Measurements from ENCODE around the gene MYLK. TPM values are rescaled to one million over a fixed set of nuclear protein-coding genes. Genes with fewer than 3 reads are reported as not detected.

Gene MYLK
- total RNA-seq, 2 experiments from 2014 or later: not detected

- no peaks in the 10 kb centered on the region for H3K36me3 Mint-ChIP-seq (ENCODE audit: low read depth)
- no peaks in the 10 kb centered on the region for H3K9me3 Mint-ChIP-seq
- intact Hi-C loops (cut with micrococcal nuclease): no loop called here
- H3K27me3 Mint-ChIP-seq (ENCODE audit: low read depth): peaks cover 6% of the 10 kb centered on the region
- CTCF ChIA-PET: interaction anchor here (0.6 to 1.2 kb wide), 3 partner anchors 28 to 826 kb away, joined by 3 to 4 read pairs (median 3); no protein-coding TSS in a partner anchor
- DNase-seq: no peak
- H3K4me1 Mint-ChIP-seq (ENCODE audit: low read depth): no peaks in the 10 kb centered on the region
- no peak overlapping the region for H3K27ac Mint-ChIP-seq
- no peak overlapping the region for H3K4me3 Mint-ChIP-seq
Observed at GRCh38 chr3:123872621-123873020, 11.5 kb downstream of the MYLK start.

GRCh38 chr3:123871946-123872345 is 12.2 kb downstream of the MYLK start:
- intact Hi-C loops (cut with micrococcal nuclease): no loop called here
- no peak for DNase-seq
- CTCF ChIA-PET: interaction anchor here (0.7 to 1.2 kb wide), 2 partner anchors 29 to 32 kb away, joined by 3 to 4 read pairs; no protein-coding TSS in a partner anchor
- Mint-ChIP-seq H3K4me3 (no peak overlapping the region), H3K4me1 (ENCODE audit: low read depth) (no peaks in the 10 kb centered on the region), H3K36me3 (ENCODE audit: low read depth) (no peaks in the 10 kb centered on the region), H3K9me3 (no peaks in the 10 kb centered on the region), H3K27ac (no peak overlapping the region), H3K27me3 (ENCODE audit: low read depth) (peaks cover 6% of the 10 kb centered on the region)

GRCh38 chr3:123870033-123870432 is 14.1 kb downstream of the MYLK start:
- no peak overlapping the region for H3K27ac Mint-ChIP-seq
- no peak overlapping the region for H3K4me3 Mint-ChIP-seq
- CTCF ChIA-PET: no interaction called here
- H3K27me3 Mint-ChIP-seq (ENCODE audit: low read depth): peaks cover 6% of the 10 kb centered on the region
- H3K9me3 Mint-ChIP-seq: no peaks in the 10 kb centered on the region
- no peaks in the 10 kb centered on the region for H3K4me1 Mint-ChIP-seq (ENCODE audit: low read depth)
- no peaks in the 10 kb centered on the region for H3K36me3 Mint-ChIP-seq (ENCODE audit: low read depth)
- DNase-seq: no peak
- intact Hi-C loops (cut with micrococcal nuclease): no loop called here

GRCh38 chr3:123869165-123869564 is 15.0 kb downstream of the MYLK start:
- no peak for DNase-seq

GRCh38 chr3:123864706-123865105 is 19.4 kb downstream of the MYLK start:
- no peak for DNase-seq
- H3K4me1 Mint-ChIP-seq (ENCODE audit: low read depth): no peaks in the 10 kb centered on the region
- intact Hi-C loops (cut with micrococcal nuclease): no loop called here
- no peak overlapping the region for H3K4me3 Mint-ChIP-seq
- no peaks in the 10 kb centered on the region for H3K36me3 Mint-ChIP-seq (ENCODE audit: low read depth)
- no peak overlapping the region for H3K27ac Mint-ChIP-seq
- peaks cover 4% of the 10 kb centered on the region for H3K27me3 Mint-ChIP-seq (ENCODE audit: low read depth)
- CTCF ChIA-PET: interaction anchor here (0.6 kb wide), 1 partner anchor 215 kb away, joined by 4 read pairs; no protein-coding TSS in a partner anchor
- H3K9me3 Mint-ChIP-seq: no peaks in the 10 kb centered on the region

More at GRCh38 chr3:123869165-123869564, 15.0 kb downstream of the MYLK start:
- no peaks in the 10 kb centered on the region for H3K9me3 Mint-ChIP-seq
- H3K4me1 Mint-ChIP-seq (ENCODE audit: low read depth): no peaks in the 10 kb centered on the region
- peaks cover 5% of the 10 kb centered on the region for H3K27me3 Mint-ChIP-seq (ENCODE audit: low read depth)
- no peak overlapping the region for H3K27ac Mint-ChIP-seq
- no peak overlapping the region for H3K4me3 Mint-ChIP-seq
- CTCF ChIA-PET: no interaction called here
- intact Hi-C loops (cut with micrococcal nuclease): no loop called here
- no peaks in the 10 kb centered on the region for H3K36me3 Mint-ChIP-seq (ENCODE audit: low read depth)

- Mint-ChIP-seq H3K27me3 (ENCODE audit: low read depth) (peaks cover 7% of the 10 kb centered on the region), H3K4me1 (ENCODE audit: low read depth) (no peaks in the 10 kb centered on the region), H3K4me3 (no peak overlapping the region), H3K27ac (no peak overlapping the region), H3K9me3 (no peaks in the 10 kb centered on the region), H3K36me3 (ENCODE audit: low read depth) (no peaks in the 10 kb centered on the region)
- DNase-seq: no peak
- intact Hi-C loops (cut with micrococcal nuclease): no loop called here
- CTCF ChIA-PET: interaction anchor here (1.4 kb wide), 1 partner anchor 210 kb away, joined by 4 read pairs; no protein-coding TSS in a partner anchor
Observed at GRCh38 chr3:123862152-123862551, 22.0 kb downstream of the MYLK start.

GRCh38 chr3:123861081-123861836 is 22.9 kb downstream of the MYLK start:
- intact Hi-C loops (cut with micrococcal nuclease): no loop called here
- DNase-seq: no peak
- H3K4me3 Mint-ChIP-seq: no peak overlapping the region
- CTCF ChIA-PET: interaction anchor here (1.4 kb wide), 1 partner anchor 209 kb away, joined by 4 read pairs; no protein-coding TSS in a partner anchor
- no peaks in the 10 kb centered on the region for H3K36me3 Mint-ChIP-seq (ENCODE audit: low read depth)
- H3K4me1 Mint-ChIP-seq (ENCODE audit: low read depth): no peaks in the 10 kb centered on the region
- peaks cover 5% of the 10 kb centered on the region for H3K27me3 Mint-ChIP-seq (ENCODE audit: low read depth)
- no peaks in the 10 kb centered on the region for H3K9me3 Mint-ChIP-seq
- no peak overlapping the region for H3K27ac Mint-ChIP-seq

GRCh38 chr3:123859177-123859576 is 25.0 kb downstream of the MYLK start:
- peaks cover 2% of the 10 kb centered on the region for H3K9me3 Mint-ChIP-seq
- no peak for DNase-seq
- no peaks in the 10 kb centered on the region for H3K4me1 Mint-ChIP-seq (ENCODE audit: low read depth)
- H3K27ac Mint-ChIP-seq: no peak overlapping the region
- no peaks in the 10 kb centered on the region for H3K36me3 Mint-ChIP-seq (ENCODE audit: low read depth)
- intact Hi-C loops (cut with micrococcal nuclease): no loop called here
- CTCF ChIA-PET: no interaction called here
- H3K4me3 Mint-ChIP-seq: no peak overlapping the region
- peaks cover 7% of the 10 kb centered on the region for H3K27me3 Mint-ChIP-seq (ENCODE audit: low read depth)

- Mint-ChIP-seq H3K4me3 (no peak overlapping the region), H3K4me1 (ENCODE audit: low read depth) (no peaks in the 10 kb centered on the region), H3K27ac (no peak overlapping the region), H3K36me3 (ENCODE audit: low read depth) (no peaks in the 10 kb centered on the region), H3K9me3 (peaks cover 2% of the 10 kb centered on the region), H3K27me3 (ENCODE audit: low read depth) (peaks cover 11% of the 10 kb centered on the region)
- DNase-seq: no peak
- intact Hi-C loops (cut with micrococcal nuclease): no loop called here
- CTCF ChIA-PET: no interaction called here
Observed at GRCh38 chr3:123854905-123855304, 29.2 kb downstream of the MYLK start.

GRCh38 chr3:123853686-123854372 is 30.3 kb downstream of the MYLK start:
- H3K4me1 Mint-ChIP-seq (ENCODE audit: low read depth): no peaks in the 10 kb centered on the region
- no peak overlapping the region for H3K4me3 Mint-ChIP-seq
- no peak for DNase-seq
- intact Hi-C loops (cut with micrococcal nuclease): no loop called here
- no peaks in the 10 kb centered on the region for H3K36me3 Mint-ChIP-seq (ENCODE audit: low read depth)
- peaks cover 5% of the 10 kb centered on the region for H3K9me3 Mint-ChIP-seq
- CTCF ChIA-PET: no interaction called here
- H3K27me3 Mint-ChIP-seq (ENCODE audit: low read depth): peaks cover 8% of the 10 kb centered on the region
- no peak overlapping the region for H3K27ac Mint-ChIP-seq

- CTCF ChIA-PET: no interaction called here
- H3K9me3 Mint-ChIP-seq: peaks cover 15% of the 10 kb centered on the region
- intact Hi-C loops (cut with micrococcal nuclease): no loop called here
- H3K27me3 Mint-ChIP-seq (ENCODE audit: low read depth): no peaks in the 10 kb centered on the region
- H3K36me3 Mint-ChIP-seq (ENCODE audit: low read depth): no peaks in the 10 kb centered on the region
- no peak overlapping the region for H3K27ac Mint-ChIP-seq
- DNase-seq: no peak
- no peak overlapping the region for H3K4me3 Mint-ChIP-seq
- H3K4me1 Mint-ChIP-seq (ENCODE audit: low read depth): no peaks in the 10 kb centered on the region
Observed at GRCh38 chr3:123847209-123847608, 36.9 kb downstream of the MYLK start.

GRCh38 chr3:123843668-123844067 is 40.5 kb downstream of the MYLK start:
- Mint-ChIP-seq H3K36me3 (ENCODE audit: low read depth) (no peaks in the 10 kb centered on the region), H3K27me3 (ENCODE audit: low read depth) (no peaks in the 10 kb centered on the region), H3K4me3 (no peak overlapping the region), H3K27ac (no peak overlapping the region), H3K4me1 (ENCODE audit: low read depth) (no peaks in the 10 kb centered on the region), H3K9me3 (peaks cover 20% of the 10 kb centered on the region)
- DNase-seq: no peak
- CTCF ChIA-PET: interaction anchor here (0.6 to 0.8 kb wide), 2 partner anchors 15 to 23 kb away, joined by 3 to 4 read pairs; no protein-coding TSS in a partner anchor
- intact Hi-C loops (cut with micrococcal nuclease): no loop called here

- Mint-ChIP-seq H3K9me3 (peaks cover 15% of the 10 kb centered on the region), H3K4me3 (no peak overlapping the region), H3K4me1 (ENCODE audit: low read depth) (no peaks in the 10 kb centered on the region), H3K27ac (no peak overlapping the region), H3K36me3 (ENCODE audit: low read depth) (no peaks in the 10 kb centered on the region), H3K27me3 (ENCODE audit: low read depth) (no peaks in the 10 kb centered on the region)
- CTCF ChIA-PET: no interaction called here
- intact Hi-C loops (cut with micrococcal nuclease): no loop called here
- no peak for DNase-seq
Observed at GRCh38 chr3:123842711-123843110, 41.4 kb downstream of the MYLK start.

Data from activated naive CD4-positive, alpha-beta T cell treated with anti-CD3 and anti-CD28 coated beads for 36 hours (primary cell).